Lower leg skin (tissue), 4 donors: Measurements from ENCODE around the gene C6orf62. TPM values are rescaled to one million over a fixed set of nuclear protein-coding genes. Genes with fewer than 3 reads are reported as not detected.
"Not testable (repeated sequence)": the region's sequence is repeated elsewhere in the genome, so short reads cannot be mapped to it uniquely, and the experiment has no call there.

Source experiments
- DNase-seq, 2 donors: peaks; one replicate each; pipeline ENCODE4 v3.0.0-alpha.2; 2019; ENCODE audit warnings: low spot score in 2 of 2
- H3K4me3 ChIP-seq: fragments of 200-600 bp; sonication (generic); 2 replicates; pipeline ENCODE4 v1.5.1; 2017; ENCODE audit warnings: mild to moderate bottlenecking, low read depth; ENCODE audit not compliant: poor library complexity, severe bottlenecking
- CTCF ChIP-seq, 3 donors: fragments of 450-650 bp; IDR thresholded peaks; one replicate each; pipeline ENCODE4 v1.5.1; 2016; ENCODE audit warnings: antibody characterized with exemption in 3 of 3, mild to moderate bottlenecking in 3 of 3, moderate library complexity in 2 of 3
- POLR2A ChIP-seq, 2 donors: fragments of 450-650 bp; IDR thresholded peaks; one replicate each; pipeline ENCODE4 v1.6.1; 2016 to 2017; ENCODE audit warnings: antibody characterized with exemption in 2 of 2, mild to moderate bottlenecking in 1 of 2, moderate library complexity in 1 of 2
- WGBS, 2 donors: methylation state at CpG; one replicate each; pipeline ENCODE4 v1.1.5; 2018; 5-methylcytosine and 5-hydroxymethylcytosine counted together
- intact Hi-C: fragments of 100-400 bp; cut with DNase I; formaldehyde crosslinking; loops from one replicate; pipeline ENCODE4 v1.15.0; 2023; ENCODE audit warnings: low total_unique reads
- total RNA-seq, 4 donors: library from RNA; depleted of rRNA; stranded (reverse); fragments of >200 nt; gene quantifications; one replicate each; pipeline ENCODE4 v1.1.0, GENCODE V29; 2016

The C6orf62 gene
- total RNA-seq, 4 donors from 2014 or later, result 50.9 to 63.3 (median 52.8) TPM

GRCh38 chr6:24743944-24744335, 25.0 kb upstream of the C6orf62 start:
- intact Hi-C loops, result no loop called here
- no peak for TF ChIP-seq CTCF (IDR thresholded peaks at IDR 0.05)
- TF ChIP-seq POLR2A (IDR thresholded peaks at IDR 0.05), result no peak
- 78 to 89% methylated on average over 3 of the region's 3 CpGs for WGBS, 2 donors
- H3K4me3 ChIP-seq, result no peak overlapping the region
- DNase-seq, result no peak

- no peak overlapping the region for H3K4me3 ChIP-seq
- TF ChIP-seq CTCF (IDR thresholded peaks at IDR 0.05), result no peak
- TF ChIP-seq POLR2A (IDR thresholded peaks at IDR 0.05), result no peak
- WGBS, 2 donors, result 39 to 46% methylated on average over 2 of the region's 2 CpGs
- intact Hi-C loops, result no loop called here
- DNase-seq, result peak in 1 of 2 donors; percentile 66
Measured at GRCh38 chr6:24743265-24743943, 24.4 kb upstream of the C6orf62 start.

DNA sequence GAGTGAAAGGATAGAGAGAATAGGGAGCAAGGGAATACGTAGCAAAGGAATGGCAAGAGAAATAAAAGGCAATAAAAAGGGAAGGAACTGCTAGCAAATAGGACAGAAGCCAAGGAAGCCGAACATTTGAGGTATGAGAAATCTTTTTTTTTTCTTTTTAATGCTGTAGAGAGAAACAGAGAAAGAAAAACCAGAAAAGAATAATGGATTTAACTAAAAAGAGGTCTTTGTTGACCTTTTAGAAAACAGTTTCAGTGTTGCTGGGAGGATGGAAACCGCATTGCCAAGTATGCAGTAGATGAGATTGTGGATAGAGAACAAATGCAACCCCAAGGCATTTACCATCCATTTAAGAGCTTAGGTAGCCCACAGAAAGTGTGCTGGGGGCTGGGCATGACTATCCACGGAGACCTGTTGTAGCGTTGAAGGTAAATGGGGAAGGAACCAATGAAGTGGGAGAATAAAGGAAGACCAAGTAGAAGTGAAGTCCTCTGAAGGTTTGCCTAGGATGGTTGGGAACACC, 23.3 kb upstream of the C6orf62 start:
- DNase-seq, result no peak
- WGBS, 2 donors, result 78% methylated on average over 5 of the region's 5 CpGs
- H3K4me3 ChIP-seq, result no peak overlapping the region
- intact Hi-C loops, result no loop called here
- TF ChIP-seq CTCF (IDR thresholded peaks at IDR 0.05) (no peak), POLR2A (IDR thresholded peaks at IDR 0.05) (no peak)

DNA sequence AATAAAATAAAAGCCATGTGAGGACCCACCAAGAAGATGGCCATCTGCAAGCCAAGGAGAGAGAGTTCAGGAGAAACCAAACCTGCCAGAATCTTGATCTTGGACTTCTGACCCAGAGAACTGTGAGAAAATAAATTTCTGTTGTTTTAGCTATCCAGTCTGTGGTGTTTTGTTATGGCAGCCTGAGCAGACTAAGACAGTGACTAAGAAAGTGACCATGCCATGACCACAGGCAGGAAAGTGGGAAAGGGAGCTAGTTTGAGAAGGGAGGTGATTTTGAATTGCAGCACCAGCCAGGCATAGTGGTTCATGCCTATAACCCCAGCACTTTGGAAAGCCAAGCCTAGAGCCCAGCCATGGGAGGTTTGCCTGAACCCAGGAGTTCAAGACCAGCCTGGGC, 21.9 kb upstream of the C6orf62 start:
- intact Hi-C loops, result no loop called here
- no peak for DNase-seq
- TF ChIP-seq POLR2A (IDR thresholded peaks at IDR 0.05) (no peak), CTCF (IDR thresholded peaks at IDR 0.05) (no peak)
- H3K4me3 ChIP-seq, result no peak overlapping the region

DNA sequence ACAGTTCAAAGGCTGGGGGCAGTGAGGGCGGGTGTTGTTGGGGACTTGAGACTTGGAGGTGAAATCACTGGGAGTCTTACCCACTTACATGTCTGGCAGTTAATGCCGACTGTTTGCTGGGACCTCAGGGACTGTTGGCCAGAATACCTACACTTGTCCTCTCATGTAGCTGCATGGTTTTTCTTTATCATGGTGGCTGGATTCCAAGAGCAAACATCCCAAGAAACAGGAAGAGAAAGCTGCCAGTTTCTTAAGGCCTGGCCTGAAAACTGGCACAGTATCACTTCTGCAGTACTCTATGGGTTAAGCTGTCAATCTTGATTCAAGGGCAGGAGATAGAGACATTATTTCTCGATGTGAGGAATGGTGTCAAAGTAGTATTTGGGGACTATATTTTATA, 19.8 kb upstream of the C6orf62 start:
- no peak overlapping the region for H3K4me3 ChIP-seq
- TF ChIP-seq CTCF (IDR thresholded peaks at IDR 0.05) (no peak), POLR2A (IDR thresholded peaks at IDR 0.05) (no peak)
- no peak for DNase-seq
- intact Hi-C loops, result no loop called here
- 38 to 55% methylated on average over 3 of the region's 3 CpGs for WGBS, 2 donors

DNA sequence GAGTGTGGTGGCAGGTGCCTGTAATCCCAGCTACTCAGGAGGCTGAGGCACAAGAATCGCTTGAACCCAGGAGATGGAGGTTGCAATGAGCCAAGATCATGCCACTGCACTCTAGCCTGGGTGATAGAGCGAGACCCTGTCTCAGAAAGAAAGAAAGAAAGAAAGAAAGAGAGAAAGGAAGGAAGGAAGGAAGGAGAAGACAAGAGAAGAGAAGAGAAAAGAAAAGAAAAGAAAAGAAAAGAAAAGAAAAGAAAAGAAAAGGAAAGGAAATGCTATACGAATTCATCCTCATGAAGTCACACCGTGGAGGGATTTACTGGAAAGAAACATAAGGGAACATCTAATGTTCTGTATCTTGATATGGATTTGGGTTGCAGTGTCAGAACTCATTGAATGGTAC, 15.8 kb upstream of the C6orf62 start:
- H3K4me3 ChIP-seq, intact Hi-C loops, DNase-seq: not testable (repeated sequence)
- WGBS, 2 donors, result 93% methylated on average over 4 of the region's 4 CpGs
